Measurements from ENCODE around the gene HSF4.

DNA sequence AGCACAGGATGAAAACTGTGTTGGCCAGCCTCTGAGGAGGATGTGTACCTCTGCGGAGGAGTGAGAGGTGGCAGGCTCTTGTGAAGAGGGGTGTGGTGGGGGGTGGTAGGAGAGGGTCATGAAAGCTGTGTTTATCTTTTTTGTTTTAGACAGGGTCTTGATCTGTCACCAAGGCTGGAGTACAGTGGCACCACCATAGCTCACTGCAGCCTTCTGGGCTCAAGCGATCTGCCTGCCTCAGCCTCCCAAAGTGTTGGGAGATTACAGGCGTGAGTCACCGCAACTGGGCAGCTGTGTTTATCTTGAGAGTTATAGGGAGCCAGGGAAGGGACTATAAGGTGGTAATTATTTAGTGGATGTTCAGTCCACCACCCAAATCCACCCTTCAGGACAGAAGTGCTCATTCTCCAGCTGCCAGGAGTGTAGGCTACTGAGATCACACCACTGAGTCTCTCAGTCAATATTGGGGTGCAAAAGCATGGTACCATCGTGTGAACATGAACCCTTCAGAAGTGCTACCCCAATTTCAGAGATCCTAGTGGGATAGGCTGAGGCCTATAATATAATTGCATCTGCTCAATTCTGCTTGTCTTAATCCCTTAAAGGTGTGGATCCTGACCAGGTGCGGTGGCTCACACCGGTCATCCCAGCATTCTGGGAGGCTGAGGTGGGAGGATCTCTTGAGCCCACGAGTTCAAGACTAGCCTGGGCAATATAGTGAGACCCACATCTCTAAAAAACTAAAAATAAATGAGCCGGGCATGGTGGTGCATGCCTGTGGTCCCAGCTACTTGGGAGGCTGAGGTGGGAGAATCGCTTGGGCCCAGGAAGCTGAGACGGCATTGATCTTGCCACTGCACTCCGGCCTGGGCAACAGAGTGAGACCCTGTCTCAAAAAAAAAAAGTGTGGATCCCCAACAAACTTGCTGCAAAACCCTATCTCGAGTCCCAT lies 26.2 kb downstream of the HSF4 start:
- TF ChIP-seq, protein P1, sequence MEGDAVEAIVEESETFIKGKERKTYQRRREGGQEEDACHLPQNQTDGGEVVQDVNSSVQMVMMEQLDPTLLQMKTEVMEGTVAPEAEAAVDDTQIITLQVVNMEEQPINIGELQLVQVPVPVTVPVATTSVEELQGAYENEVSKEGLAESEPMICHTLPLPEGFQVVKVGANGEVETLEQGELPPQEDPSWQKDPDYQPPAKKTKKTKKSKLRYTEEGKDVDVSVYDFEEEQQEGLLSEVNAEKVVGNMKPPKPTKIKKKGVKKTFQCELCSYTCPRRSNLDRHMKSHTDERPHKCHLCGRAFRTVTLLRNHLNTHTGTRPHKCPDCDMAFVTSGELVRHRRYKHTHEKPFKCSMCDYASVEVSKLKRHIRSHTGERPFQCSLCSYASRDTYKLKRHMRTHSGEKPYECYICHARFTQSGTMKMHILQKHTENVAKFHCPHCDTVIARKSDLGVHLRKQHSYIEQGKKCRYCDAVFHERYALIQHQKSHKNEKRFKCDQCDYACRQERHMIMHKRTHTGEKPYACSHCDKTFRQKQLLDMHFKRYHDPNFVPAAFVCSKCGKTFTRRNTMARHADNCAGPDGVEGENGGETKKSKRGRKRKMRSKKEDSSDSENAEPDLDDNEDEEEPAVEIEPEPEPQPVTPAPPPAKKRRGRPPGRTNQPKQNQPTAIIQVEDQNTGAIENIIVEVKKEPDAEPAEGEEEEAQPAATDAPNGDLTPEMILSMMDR (IDR thresholded peaks at IDR 0.05; ENCODE audit: low read depth, low read length, poor library complexity, severe bottlenecking): no peak
- no peak for TF ChIP-seq EZH2phosphoT487 (IDR thresholded peaks at IDR 0.05; ENCODE audit: borderline replicate concordance, low read length)

Measured in DOHH2 (cell line).